Panc1 (cell line): Measurements from ENCODE around the gene CHCHD3.

Experiments used
- CTCF ChIP-seq: fragments of 450-650 bp; IDR thresholded peaks from 2 replicates; pipeline ENCODE4 v1.5.1; 2017; ENCODE audit warnings: mild to moderate bottlenecking
- POLR2AphosphoS5 ChIP-seq: IDR thresholded peaks from 2 replicates; pipeline ENCODE4 v1.6.1; 2012; ENCODE audit warnings: mild to moderate bottlenecking, low read depth, low read length, moderate library complexity
- SIN3A ChIP-seq: IDR thresholded peaks from 2 replicates; pipeline ENCODE4 v1.6.1; 2012; ENCODE audit warnings: low read depth, mild to moderate bottlenecking, low read length, moderate library complexity, borderline replicate concordance; ENCODE audit not compliant: insufficient read depth
- TCF7L2 ChIP-seq: IDR thresholded peaks from 2 replicates; pipeline ENCODE4 v1.6.1; 2011; ENCODE audit warnings: mild to moderate bottlenecking, low read depth, low read length, inconsistent platforms
- TF ChIP-seq, protein P1 (sequence below), 2 experiments: IDR thresholded peaks; 2 replicates each; pipeline ENCODE4 v1.6.1; 2011 to 2012; ENCODE audit warnings: low read depth in 2 of 2, control low read depth in 1 of 2, low read length in 1 of 2, mild to moderate bottlenecking in 1 of 2, moderate library complexity in 1 of 2; ENCODE audit not compliant: insufficient read depth in 1 of 2

- TF ChIP-seq POLR2AphosphoS5 = no peak
- no peak for TF ChIP-seq CTCF
- no peak for TF ChIP-seq SIN3A
- no peak for TF ChIP-seq TCF7L2
- TF ChIP-seq, protein P1, sequence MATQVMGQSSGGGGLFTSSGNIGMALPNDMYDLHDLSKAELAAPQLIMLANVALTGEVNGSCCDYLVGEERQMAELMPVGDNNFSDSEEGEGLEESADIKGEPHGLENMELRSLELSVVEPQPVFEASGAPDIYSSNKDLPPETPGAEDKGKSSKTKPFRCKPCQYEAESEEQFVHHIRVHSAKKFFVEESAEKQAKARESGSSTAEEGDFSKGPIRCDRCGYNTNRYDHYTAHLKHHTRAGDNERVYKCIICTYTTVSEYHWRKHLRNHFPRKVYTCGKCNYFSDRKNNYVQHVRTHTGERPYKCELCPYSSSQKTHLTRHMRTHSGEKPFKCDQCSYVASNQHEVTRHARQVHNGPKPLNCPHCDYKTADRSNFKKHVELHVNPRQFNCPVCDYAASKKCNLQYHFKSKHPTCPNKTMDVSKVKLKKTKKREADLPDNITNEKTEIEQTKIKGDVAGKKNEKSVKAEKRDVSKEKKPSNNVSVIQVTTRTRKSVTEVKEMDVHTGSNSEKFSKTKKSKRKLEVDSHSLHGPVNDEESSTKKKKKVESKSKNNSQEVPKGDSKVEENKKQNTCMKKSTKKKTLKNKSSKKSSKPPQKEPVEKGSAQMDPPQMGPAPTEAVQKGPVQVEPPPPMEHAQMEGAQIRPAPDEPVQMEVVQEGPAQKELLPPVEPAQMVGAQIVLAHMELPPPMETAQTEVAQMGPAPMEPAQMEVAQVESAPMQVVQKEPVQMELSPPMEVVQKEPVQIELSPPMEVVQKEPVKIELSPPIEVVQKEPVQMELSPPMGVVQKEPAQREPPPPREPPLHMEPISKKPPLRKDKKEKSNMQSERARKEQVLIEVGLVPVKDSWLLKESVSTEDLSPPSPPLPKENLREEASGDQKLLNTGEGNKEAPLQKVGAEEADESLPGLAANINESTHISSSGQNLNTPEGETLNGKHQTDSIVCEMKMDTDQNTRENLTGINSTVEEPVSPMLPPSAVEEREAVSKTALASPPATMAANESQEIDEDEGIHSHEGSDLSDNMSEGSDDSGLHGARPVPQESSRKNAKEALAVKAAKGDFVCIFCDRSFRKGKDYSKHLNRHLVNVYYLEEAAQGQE (IDR thresholded peaks at IDR 0.05; ENCODE audit: insufficient read depth in 1 of 2, low read depth in 2 of 2, low read length in 1 of 2) = no peak
Measured at GRCh38 chr7:132830941-132831340, 250.9 kb downstream of the CHCHD3 start.
